OCI-LY1 (cell line): Measurements from ENCODE around the gene LMX1A.

Source experiments
- EZH2 ChIP-seq: fragments of 200-600 bp; sonication (generic), shearing (Covaris generic); IDR thresholded peaks from 2 replicates; pipeline ENCODE4 v1.8.0; 2017; ENCODE audit warnings: borderline replicate concordance, mixed run types, mild to moderate bottlenecking, antibody characterized with exemption, low read length, moderate library complexity, mixed read lengths
- TF ChIP-seq, protein P1 (sequence below): fragments of 200-600 bp; sonication (generic), shearing (Covaris generic); IDR thresholded peaks from 2 replicates; pipeline ENCODE4 v1.5.1; 2017; ENCODE audit warnings: mild to moderate bottlenecking, antibody characterized with exemption, low read length, moderate library complexity, mixed read lengths

DNA sequence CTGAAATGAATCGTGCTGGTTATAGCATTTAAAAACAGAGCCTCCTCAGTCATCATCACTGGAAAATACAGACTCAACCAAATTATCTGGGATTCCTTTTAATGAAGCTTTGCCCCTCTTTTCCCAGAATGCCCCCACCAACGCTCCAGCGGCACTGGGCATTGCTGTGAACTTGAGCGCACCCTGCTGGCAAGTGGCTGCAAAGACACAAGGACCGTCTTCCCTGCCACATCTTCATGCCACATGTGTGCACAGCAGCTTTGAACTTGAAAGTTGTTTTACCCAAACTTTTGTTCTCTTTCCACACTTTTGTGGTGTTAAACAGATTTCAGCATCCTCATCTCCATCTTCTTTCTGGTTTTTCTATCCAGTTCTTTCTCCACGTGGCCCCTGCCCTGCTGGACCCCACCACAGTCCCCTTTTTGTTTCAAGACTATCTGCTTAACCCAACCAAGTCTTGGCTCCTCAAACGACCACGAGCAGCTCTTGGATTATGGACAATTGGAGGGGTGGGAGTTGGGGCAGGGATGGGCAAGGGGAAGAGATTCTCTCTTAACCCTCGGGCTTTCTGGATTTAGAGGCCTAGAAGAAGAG, 12.8 kb upstream of the LMX1A start:
- no peak for TF ChIP-seq EZH2
- TF ChIP-seq, protein P1, sequence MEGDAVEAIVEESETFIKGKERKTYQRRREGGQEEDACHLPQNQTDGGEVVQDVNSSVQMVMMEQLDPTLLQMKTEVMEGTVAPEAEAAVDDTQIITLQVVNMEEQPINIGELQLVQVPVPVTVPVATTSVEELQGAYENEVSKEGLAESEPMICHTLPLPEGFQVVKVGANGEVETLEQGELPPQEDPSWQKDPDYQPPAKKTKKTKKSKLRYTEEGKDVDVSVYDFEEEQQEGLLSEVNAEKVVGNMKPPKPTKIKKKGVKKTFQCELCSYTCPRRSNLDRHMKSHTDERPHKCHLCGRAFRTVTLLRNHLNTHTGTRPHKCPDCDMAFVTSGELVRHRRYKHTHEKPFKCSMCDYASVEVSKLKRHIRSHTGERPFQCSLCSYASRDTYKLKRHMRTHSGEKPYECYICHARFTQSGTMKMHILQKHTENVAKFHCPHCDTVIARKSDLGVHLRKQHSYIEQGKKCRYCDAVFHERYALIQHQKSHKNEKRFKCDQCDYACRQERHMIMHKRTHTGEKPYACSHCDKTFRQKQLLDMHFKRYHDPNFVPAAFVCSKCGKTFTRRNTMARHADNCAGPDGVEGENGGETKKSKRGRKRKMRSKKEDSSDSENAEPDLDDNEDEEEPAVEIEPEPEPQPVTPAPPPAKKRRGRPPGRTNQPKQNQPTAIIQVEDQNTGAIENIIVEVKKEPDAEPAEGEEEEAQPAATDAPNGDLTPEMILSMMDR = peak; percentile 85
